ENCODE data around the gene SMTN. TPM values are rescaled to one million over a fixed set of nuclear protein-coding genes. Genes with fewer than 3 reads are reported as not detected.

SMTN gene
- total RNA-seq, 6 donors from 2014 or later, result 26.1 to 104 (median 47.3) TPM

- 50 to 61% methylated on average over 14 to 19 of the region's 19 CpGs for WGBS, 2 donors
- H3K27ac ChIP-seq, result no peak overlapping the region
- H3K4me3 ChIP-seq, result no peak overlapping the region
- ATAC-seq (ENCODE audit: low FRiP score in 2 of 2) (no peak), DNase-seq (no peak)
- no peaks in the 10 kb centered on the region for H3K36me3 ChIP-seq
- H3K9me3 ChIP-seq, result no peaks in the 10 kb centered on the region
- no peaks in the 10 kb centered on the region for H3K27me3 ChIP-seq
- H3K4me1 ChIP-seq, result peaks cover 6 to 27% (median 14%) of the 10 kb centered on the region in 4 donors
- TF ChIP-seq EP300 (IDR thresholded peaks at IDR 0.05) (no peak), POLR2AphosphoS5 (IDR thresholded peaks at IDR 0.05) (no peak), POLR2A (IDR thresholded peaks at IDR 0.05) (no peak), CTCF (IDR thresholded peaks at IDR 0.05) (no peak)
Observed at GRCh38 chr22:31127181-31127772, 46.2 kb downstream of the SMTN start.

- Histone ChIP-seq H3K4me3 (no peak overlapping the region), H3K27ac (no peak overlapping the region), H3K27me3 (no peaks in the 10 kb centered on the region), H3K4me1 (peaks cover 0 to 19% (median 6%) of the 10 kb centered on the region in 4 donors), H3K9me3 (no peaks in the 10 kb centered on the region), H3K36me3 (no peaks in the 10 kb centered on the region)
- no peak for ATAC-seq (ENCODE audit: low FRiP score in 2 of 2)
- TF ChIP-seq CTCF (IDR thresholded peaks at IDR 0.05) (no peak), POLR2AphosphoS5 (IDR thresholded peaks at IDR 0.05) (no peak)
- no peak for DNase-seq
- 89 to 92% methylated on average over 7 of the region's 7 CpGs for WGBS, 2 donors
Observed at GRCh38 chr22:31128156-31128555, 47.0 kb downstream of the SMTN start.

- H3K36me3 ChIP-seq, result no peaks in the 10 kb centered on the region
- no peak overlapping the region for H3K4me3 ChIP-seq
- ATAC-seq (ENCODE audit: low FRiP score in 2 of 2) (no peak), DNase-seq (peak in 1 of 2 donors; percentile 67)
- peak overlapping the region in 2 of 4 donors; percentile 13 to 67 for H3K27ac ChIP-seq
- H3K4me1 ChIP-seq, result peaks cover 0 to 13% (median 6%) of the 10 kb centered on the region in 4 donors
- TF ChIP-seq POLR2AphosphoS5 (IDR thresholded peaks at IDR 0.05) (no peak), POLR2A (IDR thresholded peaks at IDR 0.05) (no peak), CTCF (IDR thresholded peaks at IDR 0.05) (no peak), EP300 (IDR thresholded peaks at IDR 0.05) (no peak)
- H3K9me3 ChIP-seq, result no peaks in the 10 kb centered on the region
- 52 to 89% methylated on average over 1 to 2 of the region's 2 CpGs for WGBS, 2 donors
- no peaks in the 10 kb centered on the region for H3K27me3 ChIP-seq
Observed at GRCh38 chr22:31130873-31131272, 49.8 kb downstream of the SMTN start.

- Histone ChIP-seq H3K27me3 (no peaks in the 10 kb centered on the region), H3K9me3 (no peaks in the 10 kb centered on the region), H3K27ac (no peak overlapping the region), H3K36me3 (no peaks in the 10 kb centered on the region), H3K4me3 (no peak overlapping the region), H3K4me1 (peaks cover 0 to 13% (median 4%) of the 10 kb centered on the region in 4 donors)
- ATAC-seq (ENCODE audit: low FRiP score in 2 of 2) (no peak), DNase-seq (peak in 1 of 2 donors; percentile 81)
- TF ChIP-seq EP300 (IDR thresholded peaks at IDR 0.05) (no peak), POLR2A (IDR thresholded peaks at IDR 0.05) (no peak), CTCF (IDR thresholded peaks at IDR 0.05) (no peak), POLR2AphosphoS5 (IDR thresholded peaks at IDR 0.05) (no peak)
- WGBS, 2 donors, result 91 to 96% methylated on average over 7 to 17 of the region's 19 CpGs
Observed at GRCh38 chr22:31133911-31134310, 52.8 kb downstream of the SMTN start.

GRCh38 chr22:31134688-31135087 lies 53.6 kb downstream of the SMTN start:
- Histone ChIP-seq H3K4me3 (no peak overlapping the region), H3K27me3 (no peaks in the 10 kb centered on the region), H3K4me1 (peaks cover 0 to 13% (median 4%) of the 10 kb centered on the region in 4 donors), H3K36me3 (no peaks in the 10 kb centered on the region), H3K27ac (no peak overlapping the region), H3K9me3 (no peaks in the 10 kb centered on the region)
- no peak for ATAC-seq (ENCODE audit: low FRiP score in 2 of 2)
- TF ChIP-seq EP300 (IDR thresholded peaks at IDR 0.05) (no peak), POLR2AphosphoS5 (IDR thresholded peaks at IDR 0.05) (no peak), CTCF (IDR thresholded peaks at IDR 0.05) (no peak), POLR2A (IDR thresholded peaks at IDR 0.05) (no peak)
- no peak for DNase-seq
- 75 to 88% methylated on average over 4 of the region's 4 CpGs for WGBS, 2 donors

All from upper lobe of left lung (tissue), 6 donors.